ENCODE results near the gene NINL. TPM values are rescaled to one million over a fixed set of nuclear protein-coding genes. Genes with fewer than 3 reads are reported as not detected.
"Not testable (repeated sequence)": the region's sequence is repeated elsewhere in the genome, so short reads cannot be mapped to it uniquely, and the experiment has no call there.

Gene NINL
- total and polyA plus RNA-seq, 4 donors = 1.9 to 3.6 (median 2.8) TPM

GRCh38 chr20:25587536-25587935 lies 2.2 kb upstream of the NINL start (continued):
- TF ChIP-seq REST (IDR thresholded peaks at IDR 0.05) (no peak), FOXA2 (IDR thresholded peaks at IDR 0.05) (no peak), TAF1 (conservative IDR thresholded peaks at IDR 0.05) (no peak), YY1 (IDR thresholded peaks at IDR 0.05) (no peak), RXRA (IDR thresholded peaks at IDR 0.05) (no peak), SP1 (IDR thresholded peaks at IDR 0.05) (no peak), RAD21 (IDR thresholded peaks at IDR 0.05) (no peak), EGR1 (IDR thresholded peaks at IDR 0.05; ENCODE audit: low read depth in 2 of 2) (no peak), GABPA (IDR thresholded peaks at IDR 0.05 in 1 of 2, conservative IDR thresholded peaks at IDR 0.05 in 1 of 2) (no peak), HNF4A (conservative IDR thresholded peaks at IDR 0.05) (no peak), JUND (IDR thresholded peaks at IDR 0.05) (no peak)

DNA sequence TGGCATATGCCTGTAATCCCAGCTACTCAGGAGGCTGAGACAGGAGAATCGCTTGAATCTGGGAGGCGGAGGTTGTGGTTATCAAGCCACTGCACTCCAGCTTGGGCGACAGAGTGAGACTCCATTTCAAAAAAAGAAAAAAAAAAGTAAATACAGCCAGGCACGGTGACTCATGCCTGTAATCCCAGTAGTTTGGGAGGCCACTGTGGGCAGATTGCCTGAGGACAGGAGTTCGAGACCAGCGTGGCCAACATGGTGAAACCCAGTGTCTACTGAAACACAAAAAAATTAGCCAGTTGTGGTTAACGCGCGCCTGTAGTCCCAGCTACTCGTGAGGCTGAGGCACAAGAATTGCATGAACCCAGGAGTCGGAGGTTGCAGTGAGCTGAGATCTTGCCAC lies 1.5 kb upstream of the NINL start:
- Histone ChIP-seq H3K36me3 (ENCODE audit: control insufficient read depth in 4 of 4, insufficient read depth in 3 of 4, low read depth in 1 of 4, low read length in 3 of 4) (no peaks in the 10 kb centered on the region), H3K9ac (ENCODE audit: low read depth in 1 of 2, low read length in 2 of 2) (no peak overlapping the region), H3K27ac (ENCODE audit: low read depth in 1 of 2, low read length in 2 of 2) (no peak overlapping the region), H3K4me1 (ENCODE audit: control insufficient read depth in 4 of 4, insufficient read depth in 4 of 4, low read length in 3 of 4) (peaks cover 0 to 7% (median 7%) of the 10 kb centered on the region in 4 donors), H3K4me3 (ENCODE audit: low read depth in 1 of 3, low read length in 3 of 3) (no peak overlapping the region), H3K9me3 (ENCODE audit: control insufficient read depth in 4 of 4, low read length in 3 of 4) (no peaks in the 10 kb centered on the region), H3K27me3 (ENCODE audit: control insufficient read depth in 4 of 4, insufficient read depth in 4 of 4, low read length in 3 of 4) (no peaks in the 10 kb centered on the region)
- WGBS = 87% methylated on average over 11 of the region's 11 CpGs
- no peak for DNase-seq (ENCODE audit: low spot score)
- TF ChIP-seq NR2F2 (IDR thresholded peaks at IDR 0.05) = no peak
- TF ChIP-seq EGR1 (IDR thresholded peaks at IDR 0.05; ENCODE audit: low read depth in 2 of 2) = no peak
- no peak for TF ChIP-seq YY1 (IDR thresholded peaks at IDR 0.05)
- TF ChIP-seq, protein P1, sequence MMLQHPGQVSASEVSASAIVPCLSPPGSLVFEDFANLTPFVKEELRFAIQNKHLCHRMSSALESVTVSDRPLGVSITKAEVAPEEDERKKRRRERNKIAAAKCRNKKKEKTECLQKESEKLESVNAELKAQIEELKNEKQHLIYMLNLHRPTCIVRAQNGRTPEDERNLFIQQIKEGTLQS (IDR thresholded peaks at IDR 0.05) = no peak
- TF ChIP-seq JUND (IDR thresholded peaks at IDR 0.05) = no peak
- TF ChIP-seq, protein P2, sequence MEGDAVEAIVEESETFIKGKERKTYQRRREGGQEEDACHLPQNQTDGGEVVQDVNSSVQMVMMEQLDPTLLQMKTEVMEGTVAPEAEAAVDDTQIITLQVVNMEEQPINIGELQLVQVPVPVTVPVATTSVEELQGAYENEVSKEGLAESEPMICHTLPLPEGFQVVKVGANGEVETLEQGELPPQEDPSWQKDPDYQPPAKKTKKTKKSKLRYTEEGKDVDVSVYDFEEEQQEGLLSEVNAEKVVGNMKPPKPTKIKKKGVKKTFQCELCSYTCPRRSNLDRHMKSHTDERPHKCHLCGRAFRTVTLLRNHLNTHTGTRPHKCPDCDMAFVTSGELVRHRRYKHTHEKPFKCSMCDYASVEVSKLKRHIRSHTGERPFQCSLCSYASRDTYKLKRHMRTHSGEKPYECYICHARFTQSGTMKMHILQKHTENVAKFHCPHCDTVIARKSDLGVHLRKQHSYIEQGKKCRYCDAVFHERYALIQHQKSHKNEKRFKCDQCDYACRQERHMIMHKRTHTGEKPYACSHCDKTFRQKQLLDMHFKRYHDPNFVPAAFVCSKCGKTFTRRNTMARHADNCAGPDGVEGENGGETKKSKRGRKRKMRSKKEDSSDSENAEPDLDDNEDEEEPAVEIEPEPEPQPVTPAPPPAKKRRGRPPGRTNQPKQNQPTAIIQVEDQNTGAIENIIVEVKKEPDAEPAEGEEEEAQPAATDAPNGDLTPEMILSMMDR (IDR thresholded peaks at IDR 0.05; ENCODE audit: low read depth, low read length, missing input control) = no peak
- TF ChIP-seq TAF1 (conservative IDR thresholded peaks at IDR 0.05) = no peak
- TF ChIP-seq HNF4A (conservative IDR thresholded peaks at IDR 0.05) = no peak
- no peak for TF ChIP-seq SP1 (IDR thresholded peaks at IDR 0.05)
- TF ChIP-seq, protein P3, sequence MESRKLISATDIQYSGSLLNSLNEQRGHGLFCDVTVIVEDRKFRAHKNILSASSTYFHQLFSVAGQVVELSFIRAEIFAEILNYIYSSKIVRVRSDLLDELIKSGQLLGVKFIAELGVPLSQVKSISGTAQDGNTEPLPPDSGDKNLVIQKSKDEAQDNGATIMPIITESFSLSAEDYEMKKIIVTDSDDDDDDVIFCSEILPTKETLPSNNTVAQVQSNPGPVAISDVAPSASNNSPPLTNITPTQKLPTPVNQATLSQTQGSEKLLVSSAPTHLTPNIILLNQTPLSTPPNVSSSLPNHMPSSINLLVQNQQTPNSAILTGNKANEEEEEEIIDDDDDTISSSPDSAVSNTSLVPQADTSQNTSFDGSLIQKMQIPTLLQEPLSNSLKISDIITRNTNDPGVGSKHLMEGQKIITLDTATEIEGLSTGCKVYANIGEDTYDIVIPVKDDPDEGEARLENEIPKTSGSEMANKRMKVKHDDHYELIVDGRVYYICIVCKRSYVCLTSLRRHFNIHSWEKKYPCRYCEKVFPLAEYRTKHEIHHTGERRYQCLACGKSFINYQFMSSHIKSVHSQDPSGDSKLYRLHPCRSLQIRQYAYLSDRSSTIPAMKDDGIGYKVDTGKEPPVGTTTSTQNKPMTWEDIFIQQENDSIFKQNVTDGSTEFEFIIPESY (IDR thresholded peaks at IDR 0.05) = no peak
- TF ChIP-seq FOXA2 (IDR thresholded peaks at IDR 0.05) = no peak

- H3K27me3 ChIP-seq (ENCODE audit: control insufficient read depth in 4 of 4, insufficient read depth in 4 of 4, low read length in 3 of 4); DNase-seq (ENCODE audit: low spot score); H3K9me3 ChIP-seq (ENCODE audit: control insufficient read depth in 4 of 4, low read length in 3 of 4); H3K27ac ChIP-seq (ENCODE audit: low read depth in 1 of 2, low read length in 2 of 2); H3K9ac ChIP-seq (ENCODE audit: low read depth in 1 of 2, low read length in 2 of 2); H3K36me3 ChIP-seq (ENCODE audit: control insufficient read depth in 4 of 4, insufficient read depth in 3 of 4, low read depth in 1 of 4, low read length in 3 of 4); H3K4me1 ChIP-seq (ENCODE audit: control insufficient read depth in 4 of 4, insufficient read depth in 4 of 4, low read length in 3 of 4); H3K4me3 ChIP-seq (ENCODE audit: low read depth in 1 of 3, low read length in 3 of 3): not testable (repeated sequence)
- WGBS = 92% methylated on average over 7 of the region's 7 CpGs
These were observed 1.7 kb downstream of the NINL start for GRCh38 chr20:25583607-25584006.

Data from liver (tissue), 9 donors.